GM12878 (cell line): ENCODE measurements around the gene CLEC6A. TPM values are rescaled to one million over a fixed set of nuclear protein-coding genes. Genes with fewer than 3 reads are reported as not detected.
"Not testable (repeated sequence)": the region's sequence is repeated elsewhere in the genome, so short reads cannot be mapped to it uniquely, and the experiment has no call there.

Experiments
- ATAC-seq: fragments of 200-7000 bp; cut with Tn5 transposase; 3 replicates; pipeline ENCODE4 v1.9.1; 2020; ENCODE audit warnings: mild to moderate bottlenecking, moderate library complexity
- BruUV-seq: library from RNA; stranded (reverse); fragments of 400-500 nt; replicated peaks from 2 replicates; lab custom pipeline; 2021; lab: Mats Ljungman, UMichigan
- CTCF ChIA-PET: fragments of 300-600 bp; sonication (Branson Sonifier 250); formaldehyde crosslinking; extraction: SDS; loops from one replicate; lab custom pipeline; 2021; ENCODE audit warnings: inconsistent platforms; lab: Yijun Ruan, JAX
- POLR2A ChIA-PET: fragments of 350-600 bp; formaldehyde crosslinking; extraction: SDS; loops from one replicate; lab custom pipeline; 2021; ENCODE audit warnings: inconsistent platforms; lab: Charles Lee
- RAD21 ChIA-PET: fragments of 300-600 bp; sonication (Branson Sonifier 250); formaldehyde crosslinking; loops from one replicate; lab custom pipeline; 2023; ENCODE audit warnings: antibody characterized with exemption; ENCODE audit not compliant: unreplicated experiment; lab: Charles Lee
- SMC1A ChIA-PET: fragments of 300-600 bp; sonication (Branson Sonifier 250); formaldehyde crosslinking; loops from one replicate; lab custom pipeline; 2023; ENCODE audit not compliant: unreplicated experiment, uncharacterized antibody; lab: Charles Lee
- DNase-seq: peaks from one replicate; pipeline ENCODE4 v3.0.0-alpha.2; 2011; ENCODE audit warnings: low read depth, low spot score
- FAIRE-seq: peaks from 3 replicates; lab custom pipeline; 2011; peaks lifted over from hg19 to GRCh38; lab: Jason Lieb, UNC
- H2AFZ ChIP-seq: 2 replicates; pipeline ENCODE4 v1.6.0; 2011; ENCODE audit warnings: low read depth, low read length, control low read depth; ENCODE audit not compliant: control insufficient read depth
- H3K27ac ChIP-seq: 2 replicates; pipeline ENCODE4 v1.5.1; 2011; ENCODE audit warnings: control low read depth; ENCODE audit not compliant: control insufficient read depth, insufficient read depth
- H3K27me3 ChIP-seq, 2 experiments: replicated peaks in 1 of 2; 2 replicates each; pipeline versions ENCODE4 v1.6.0 to v1.6.1; 2011; ENCODE audit warnings: low read length in 1 of 2; ENCODE audit not compliant: control insufficient read depth in 2 of 2, insufficient read depth in 2 of 2
- H3K36me3 ChIP-seq, 2 experiments: 2 replicates each; pipeline ENCODE4 v1.5.1; 2011; ENCODE audit warnings: low read length in 1 of 2; ENCODE audit not compliant: control insufficient read depth in 2 of 2, insufficient read depth in 2 of 2
- H3K4me1 ChIP-seq: 2 replicates; pipeline ENCODE4 v1.6.1; 2011; ENCODE audit warnings: mild to moderate bottlenecking, low read length, moderate library complexity, mixed read lengths; ENCODE audit not compliant: control insufficient read depth, insufficient read depth
- H3K4me2 ChIP-seq: 2 replicates; pipeline ENCODE4 v1.6.0; 2011; ENCODE audit warnings: control low read depth; ENCODE audit not compliant: control insufficient read depth, insufficient read depth
- H3K4me3 ChIP-seq: fragments of 200-600 bp; sonication (generic); 2 replicates; pipeline ENCODE4 v1.5.1; 2016
- H3K79me2 ChIP-seq: 2 replicates; pipeline ENCODE4 v1.6.0; 2011; ENCODE audit warnings: low read length; ENCODE audit not compliant: control insufficient read depth, insufficient read depth
- H3K9ac ChIP-seq: 2 replicates; pipeline ENCODE4 v1.8.0; 2011; ENCODE audit warnings: low read length, control low read depth, mixed read lengths; ENCODE audit not compliant: control insufficient read depth, insufficient read depth
- H3K9me3 ChIP-seq: replicated peaks from 3 replicates; pipeline ENCODE4 v1.5.1; 2011; ENCODE audit warnings: mild to moderate bottlenecking, low read length; ENCODE audit not compliant: control insufficient read depth, insufficient read depth
- H4K20me1 ChIP-seq: 2 replicates; pipeline ENCODE4 v1.6.0; 2011; ENCODE audit not compliant: control insufficient read depth, insufficient read depth
- EZH2 ChIP-seq: IDR thresholded peaks from 2 replicates; pipeline ENCODE4 v1.6.1; 2012; ENCODE audit warnings: low read depth, mild to moderate bottlenecking, control low read depth, inconsistent platforms, low read length, borderline replicate concordance; ENCODE audit not compliant: control insufficient read depth
- SP1 ChIP-seq: IDR thresholded peaks from one replicate; pipeline ENCODE4 v1.6.1; 2011; ENCODE audit warnings: low read depth, low read length
- WGBS: methylation state at CpG from one replicate; pipeline ENCODE4 v1.1.6; 2016; ENCODE audit warnings: low lambda C conversion rate; ENCODE audit not compliant: insufficient replicate concordance, insufficient coverage; ENCODE audit errors: missing lambda C conversion rate; 5-methylcytosine and 5-hydroxymethylcytosine counted together
- in situ Hi-C: fragments of 300-500 bp; cut with MboI; formaldehyde crosslinking; loops from 9 replicates; pipeline ENCODE4 v1.14.3; 2018; ENCODE audit warnings: mixed read lengths
- intact Hi-C: fragments of 100-400 bp; cut with micrococcal nuclease; formaldehyde crosslinking; loops from one replicate; pipeline ENCODE4 v1.14.2; 2022; ENCODE audit not compliant: unreplicated experiment
- polyA plus RNA-seq, 11 experiments: library from polyadenylated mRNA; depleted of rRNA in 4 of 11; unstranded in 6 of 11; stranded (reverse) in 5 of 11; fragments of >200 nt; fragmentation: Nextera tagmentation in 4 of 11; fragmentation: Illumina TruSeq in 1 of 11; extraction: Ambion mirVana in 4 of 11; extraction: Trizol in 1 of 11; gene quantifications; 1 replicate in 1 of 11; 2 replicates in 10 of 11; pipeline versions ENCODE4 v1.2.1 to v1.2.3, GENCODE V29; 2011 to 2016; ENCODE audit warnings: inconsistent platforms in 2 of 11, missing spikeins in 2 of 11, low read depth in 1 of 11
- total RNA-seq, 4 experiments: library from RNA; depleted of rRNA in 3 of 4; stranded (reverse); fragments of >200 nt in 3 of 4; fragmentation: Illumina TruSeq in 1 of 4; extraction: Trizol in 1 of 4; gene quantifications; 2 replicates each; pipeline versions ENCODE4 v1.2.1 to v1.2.3, GENCODE V29; 2013 to 2021
- TF ChIP-seq, protein P1 (sequence below): fragments of 450-650 bp; IDR thresholded peaks from 2 replicates; pipeline ENCODE4 v1.6.1; 2017; ENCODE audit warnings: mild to moderate bottlenecking, moderate library complexity

Gene CLEC6A
- total and polyA plus RNA-seq, 10 of the 15 experiments (the other 5 are each of a cell fraction or from before 2014, with no cell fraction given) = not detected

GRCh38 chr12:8420506-8420905 lies 35.3 kb upstream of the CLEC6A start (continued):
- no peak for TF ChIP-seq EZH2
- no peak for TF ChIP-seq SP1
- TF ChIP-seq, protein P1, sequence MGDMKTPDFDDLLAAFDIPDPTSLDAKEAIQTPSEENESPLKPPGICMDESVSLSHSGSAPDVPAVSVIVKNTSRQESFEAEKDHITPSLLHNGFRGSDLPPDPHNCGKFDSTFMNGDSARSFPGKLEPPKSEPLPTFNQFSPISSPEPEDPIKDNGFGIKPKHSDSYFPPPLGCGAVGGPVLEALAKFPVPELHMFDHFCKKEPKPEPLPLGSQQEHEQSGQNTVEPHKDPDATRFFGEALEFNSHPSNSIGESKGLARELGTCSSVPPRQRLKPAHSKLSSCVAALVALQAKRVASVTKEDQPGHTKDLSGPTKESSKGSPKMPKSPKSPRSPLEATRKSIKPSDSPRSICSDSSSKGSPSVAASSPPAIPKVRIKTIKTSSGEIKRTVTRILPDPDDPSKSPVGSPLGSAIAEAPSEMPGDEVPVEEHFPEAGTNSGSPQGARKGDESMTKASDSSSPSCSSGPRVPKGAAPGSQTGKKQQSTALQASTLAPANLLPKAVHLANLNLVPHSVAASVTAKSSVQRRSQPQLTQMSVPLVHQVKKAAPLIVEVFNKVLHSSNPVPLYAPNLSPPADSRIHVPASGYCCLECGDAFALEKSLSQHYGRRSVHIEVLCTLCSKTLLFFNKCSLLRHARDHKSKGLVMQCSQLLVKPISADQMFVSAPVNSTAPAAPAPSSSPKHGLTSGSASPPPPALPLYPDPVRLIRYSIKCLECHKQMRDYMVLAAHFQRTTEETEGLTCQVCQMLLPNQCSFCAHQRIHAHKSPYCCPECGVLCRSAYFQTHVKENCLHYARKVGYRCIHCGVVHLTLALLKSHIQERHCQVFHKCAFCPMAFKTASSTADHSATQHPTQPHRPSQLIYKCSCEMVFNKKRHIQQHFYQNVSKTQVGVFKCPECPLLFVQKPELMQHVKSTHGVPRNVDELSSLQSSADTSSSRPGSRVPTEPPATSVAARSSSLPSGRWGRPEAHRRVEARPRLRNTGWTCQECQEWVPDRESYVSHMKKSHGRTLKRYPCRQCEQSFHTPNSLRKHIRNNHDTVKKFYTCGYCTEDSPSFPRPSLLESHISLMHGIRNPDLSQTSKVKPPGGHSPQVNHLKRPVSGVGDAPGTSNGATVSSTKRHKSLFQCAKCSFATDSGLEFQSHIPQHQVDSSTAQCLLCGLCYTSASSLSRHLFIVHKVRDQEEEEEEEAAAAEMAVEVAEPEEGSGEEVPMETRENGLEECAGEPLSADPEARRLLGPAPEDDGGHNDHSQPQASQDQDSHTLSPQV = no peak
- TF ChIP-seq, all 136 proteins: peak for 0

GRCh38 chr12:8444536-8445278 lies 11.1 kb upstream of the CLEC6A start:
- BruUV-seq, H3K4me3 ChIP-seq, H3K27me3 ChIP-seq, H3K9me3 ChIP-seq, RAD21 ChIA-PET, H3K36me3 ChIP-seq, H4K20me1 ChIP-seq, H2AFZ ChIP-seq, DNase-seq, H3K4me2 ChIP-seq, intact Hi-C loops, FAIRE-seq, in situ Hi-C loops, H3K27ac ChIP-seq, H3K9ac ChIP-seq, POLR2A ChIA-PET, CTCF ChIA-PET, H3K4me1 ChIP-seq, ATAC-seq, H3K79me2 ChIP-seq, SMC1A ChIA-PET: not testable (repeated sequence)
- WGBS = 62% methylated on average over 18 of the region's 22 CpGs
